Gastrocnemius medialis (tissue), 4 donors: Measurements from ENCODE around the gene C19orf25.

Source experiments
- POLR2A ChIP-seq, 2 donors: fragments of 450-650 bp; IDR thresholded peaks; one replicate each; pipeline ENCODE4 v1.6.1; 2017; ENCODE audit warnings: antibody characterized with exemption in 2 of 2, mild to moderate bottlenecking in 2 of 2, moderate library complexity in 2 of 2
- TF ChIP-seq, protein P1 (sequence below), 5 experiments: fragments of 450-650 bp in 3 of 5; fragments of 200-600 bp in 2 of 5; sonication (generic) in 2 of 5; IDR thresholded peaks in 4 of 5; conservative IDR thresholded peaks in 1 of 5; 1 replicate in 4 of 5; 2 replicates in 1 of 5; pipeline ENCODE4 v1.5.1; 2016 to 2019; ENCODE audit warnings: antibody characterized with exemption in 5 of 5, mild to moderate bottlenecking in 3 of 5, moderate library complexity in 3 of 5

DNA sequence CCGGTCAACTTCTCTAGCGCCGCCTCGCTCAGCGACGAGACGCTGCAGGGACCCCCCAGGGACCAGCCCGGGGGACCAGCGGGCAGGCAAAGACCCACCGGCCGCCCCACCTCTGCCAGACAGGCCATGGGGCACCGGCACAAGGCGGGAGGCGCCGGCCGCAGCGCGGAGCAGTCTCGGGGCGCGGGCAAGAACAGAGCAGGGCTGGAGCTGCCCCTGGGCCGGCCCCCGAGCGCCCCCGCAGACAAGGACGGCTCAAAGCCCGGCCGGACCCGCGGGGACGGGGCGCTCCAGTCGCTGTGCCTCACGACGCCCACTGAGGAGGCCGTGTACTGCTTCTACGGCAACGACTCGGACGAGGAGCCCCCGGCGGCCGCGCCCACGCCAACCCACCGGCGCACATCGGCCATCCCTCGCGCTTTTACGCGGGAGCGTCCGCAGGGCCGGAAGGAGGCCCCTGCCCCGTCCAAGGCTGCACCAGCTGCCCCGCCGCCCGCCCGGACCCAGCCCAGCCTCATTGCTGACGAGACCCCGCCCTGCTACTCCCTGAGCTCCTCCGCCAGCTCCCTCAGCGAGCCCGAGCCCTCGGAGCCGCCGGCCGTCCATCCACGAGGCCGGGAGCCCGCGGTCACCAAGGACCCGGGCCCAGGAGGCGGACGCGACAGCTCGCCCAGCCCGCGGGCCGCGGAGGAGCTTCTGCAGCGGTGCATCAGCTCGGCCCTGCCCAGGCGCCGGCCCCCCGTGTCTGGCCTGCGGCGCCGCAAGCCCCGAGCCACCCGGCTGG, 11.3 kb downstream of the C19orf25 start:
- TF ChIP-seq, protein P1, sequence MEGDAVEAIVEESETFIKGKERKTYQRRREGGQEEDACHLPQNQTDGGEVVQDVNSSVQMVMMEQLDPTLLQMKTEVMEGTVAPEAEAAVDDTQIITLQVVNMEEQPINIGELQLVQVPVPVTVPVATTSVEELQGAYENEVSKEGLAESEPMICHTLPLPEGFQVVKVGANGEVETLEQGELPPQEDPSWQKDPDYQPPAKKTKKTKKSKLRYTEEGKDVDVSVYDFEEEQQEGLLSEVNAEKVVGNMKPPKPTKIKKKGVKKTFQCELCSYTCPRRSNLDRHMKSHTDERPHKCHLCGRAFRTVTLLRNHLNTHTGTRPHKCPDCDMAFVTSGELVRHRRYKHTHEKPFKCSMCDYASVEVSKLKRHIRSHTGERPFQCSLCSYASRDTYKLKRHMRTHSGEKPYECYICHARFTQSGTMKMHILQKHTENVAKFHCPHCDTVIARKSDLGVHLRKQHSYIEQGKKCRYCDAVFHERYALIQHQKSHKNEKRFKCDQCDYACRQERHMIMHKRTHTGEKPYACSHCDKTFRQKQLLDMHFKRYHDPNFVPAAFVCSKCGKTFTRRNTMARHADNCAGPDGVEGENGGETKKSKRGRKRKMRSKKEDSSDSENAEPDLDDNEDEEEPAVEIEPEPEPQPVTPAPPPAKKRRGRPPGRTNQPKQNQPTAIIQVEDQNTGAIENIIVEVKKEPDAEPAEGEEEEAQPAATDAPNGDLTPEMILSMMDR (IDR thresholded peaks at IDR 0.05 in 4 of 5, conservative IDR thresholded peaks at IDR 0.05 in 1 of 5) = no peak
- no peak for TF ChIP-seq POLR2A (IDR thresholded peaks at IDR 0.05)
